Neural progenitor cell (in vitro differentiated cells): ENCODE data around the gene RSPH1. TPM values are rescaled to one million over a fixed set of nuclear protein-coding genes. Genes with fewer than 3 reads are reported as not detected.

Experiments used
- DNase-seq: peaks from one replicate; pipeline ENCODE4 v3.0.0-alpha.2; 2016; ENCODE audit warnings: low spot score
- H2AFZ ChIP-seq: fragments of 200-600 bp; sonication (generic); replicated peaks from 2 replicates; pipeline ENCODE4 v1.6.1; 2016; ENCODE audit warnings: antibody characterized with exemption
- H3F3A ChIP-seq: fragments of 200-600 bp; sonication (generic); 2 replicates; pipeline ENCODE4 v1.6.1; 2016; ENCODE audit warnings: antibody characterized with exemption, low read depth
- H3K27ac ChIP-seq: fragments of 200-600 bp; sonication (generic); 2 replicates; pipeline ENCODE4 v1.5.1; 2016; ENCODE audit warnings: mild to moderate bottlenecking
- H3K27me3 ChIP-seq: fragments of 200-600 bp; sonication (generic); 2 replicates; pipeline ENCODE4 v1.6.1; 2016; ENCODE audit warnings: mild to moderate bottlenecking, moderate library complexity
- H3K36me3 ChIP-seq: fragments of 200-600 bp; sonication (generic); 2 replicates; pipeline ENCODE4 v1.5.1; 2016
- H3K4me1 ChIP-seq: fragments of 200-600 bp; sonication (generic); 2 replicates; pipeline ENCODE4 v1.6.1; 2016; ENCODE audit warnings: mixed run types
- H3K4me2 ChIP-seq: fragments of 200-600 bp; sonication (generic); 2 replicates; pipeline ENCODE4 v1.6.1; 2016
- H3K4me3 ChIP-seq: fragments of 200-600 bp; sonication (generic); 2 replicates; pipeline ENCODE4 v1.5.1; 2016
- H3K79me2 ChIP-seq: fragments of 200-600 bp; sonication (generic); 2 replicates; pipeline ENCODE4 v1.6.1; 2016; ENCODE audit warnings: low read depth
- H3K9ac ChIP-seq: fragments of 200-600 bp; sonication (generic); 2 replicates; pipeline ENCODE4 v1.6.1; 2016
- H3K9me3 ChIP-seq: fragments of 200-600 bp; sonication (generic); 2 replicates; pipeline ENCODE4 v1.5.1; 2016; ENCODE audit warnings: low read depth
- H4K20me1 ChIP-seq: fragments of 200-600 bp; sonication (generic); 2 replicates; pipeline ENCODE4 v1.6.1; 2016; ENCODE audit warnings: low read depth
- H3K27ac Mint-ChIP-seq: 3 replicates; pipeline ENCODE4 v1.8.0; 2021; ENCODE audit warnings: mixed read lengths
- H3K27me3 Mint-ChIP-seq: 2 replicates; pipeline ENCODE4 v1.8.0; 2022; ENCODE audit warnings: low read depth, mild to moderate bottlenecking, inconsistent platforms, moderate library complexity, mixed read lengths; ENCODE audit not compliant: insufficient read depth
- H3K36me3 Mint-ChIP-seq: 3 replicates; pipeline ENCODE4 v1.8.0; 2021; ENCODE audit warnings: mixed read lengths
- H3K4me1 Mint-ChIP-seq: 3 replicates; pipeline ENCODE4 v1.8.0; 2021; ENCODE audit warnings: mixed read lengths
- H3K4me3 Mint-ChIP-seq: 3 replicates; pipeline ENCODE4 v1.8.0; 2021; ENCODE audit warnings: mild to moderate bottlenecking, moderate library complexity, mixed read lengths
- H3K9me3 Mint-ChIP-seq: 3 replicates; pipeline ENCODE4 v1.8.0; 2020; ENCODE audit warnings: mixed read lengths
- CTCF ChIP-seq: fragments of 200-600 bp; sonication (generic); IDR thresholded peaks from 2 replicates; pipeline ENCODE4 v1.5.1; 2017; ENCODE audit warnings: antibody characterized with exemption, mild to moderate bottlenecking
- EZH2 ChIP-seq: fragments of 200-600 bp; sonication (generic); IDR thresholded peaks from 2 replicates; pipeline ENCODE4 v1.6.1; 2017; ENCODE audit warnings: antibody characterized with exemption, mild to moderate bottlenecking, moderate library complexity
- EZH2phosphoT487 ChIP-seq: fragments of 200-600 bp; sonication (generic); IDR thresholded peaks from 2 replicates; pipeline ENCODE4 v1.6.1; 2017; ENCODE audit warnings: antibody characterized with exemption
- total RNA-seq: library from RNA; depleted of rRNA; stranded (reverse); fragments of >200 nt; gene quantifications from 2 replicates; pipeline ENCODE4 v1.2.3, GENCODE V29; 2015; ENCODE audit warnings: low replicate concordance

The RSPH1 gene
- total RNA-seq, 1 donor from 2014 or later = 0.04 TPM

- no peaks in the 10 kb centered on the region for H3K9me3 ChIP-seq
- no peaks in the 10 kb centered on the region for H3F3A ChIP-seq
- peaks cover 11% of the 10 kb centered on the region for H3K27me3 Mint-ChIP-seq
- no peaks in the 10 kb centered on the region for H3K9me3 Mint-ChIP-seq
- no peaks in the 10 kb centered on the region for H4K20me1 ChIP-seq
- H3K79me2 ChIP-seq = no peaks in the 10 kb centered on the region
- no peaks in the 10 kb centered on the region for H3K36me3 Mint-ChIP-seq
- H3K4me3 Mint-ChIP-seq = no peak overlapping the region
- H2AFZ ChIP-seq = no peak overlapping the region
- no peak overlapping the region for H3K9ac ChIP-seq
- no peak overlapping the region for H3K4me3 ChIP-seq
- no peaks in the 10 kb centered on the region for H3K4me1 ChIP-seq
- H3K4me1 Mint-ChIP-seq = peaks cover 28% of the 10 kb centered on the region
- no peaks in the 10 kb centered on the region for H3K36me3 ChIP-seq
- TF ChIP-seq CTCF (no peak), EZH2phosphoT487 (no peak), EZH2 (no peak)
- no peak for DNase-seq
- H3K27ac ChIP-seq = no peak overlapping the region
- H3K4me2 ChIP-seq = no peak overlapping the region
- H3K27me3 ChIP-seq = no peaks in the 10 kb centered on the region
- no peak overlapping the region for H3K27ac Mint-ChIP-seq
Measured at GRCh38 chr21:42536601-42537000, 40.6 kb upstream of the RSPH1 start.

- H3K4me1 ChIP-seq = peaks cover 6% of the 10 kb centered on the region
- Mint-ChIP-seq H3K4me3 (no peak overlapping the region), H3K27ac (no peak overlapping the region), H3K36me3 (no peaks in the 10 kb centered on the region), H3K27me3 (peaks cover 13% of the 10 kb centered on the region), H3K9me3 (no peaks in the 10 kb centered on the region), H3K4me1 (peaks cover 35% of the 10 kb centered on the region)
- H3K27me3 ChIP-seq = no peaks in the 10 kb centered on the region
- no peaks in the 10 kb centered on the region for H3K79me2 ChIP-seq
- H4K20me1 ChIP-seq = no peaks in the 10 kb centered on the region
- no peaks in the 10 kb centered on the region for H3K9me3 ChIP-seq
- H2AFZ ChIP-seq = no peak overlapping the region
- H3K4me2 ChIP-seq = no peak overlapping the region
- DNase-seq = no peak
- TF ChIP-seq CTCF = no peak
- TF ChIP-seq EZH2phosphoT487 = no peak
- TF ChIP-seq EZH2 = no peak
- H3F3A ChIP-seq = no peaks in the 10 kb centered on the region
- no peak overlapping the region for H3K27ac ChIP-seq
- no peaks in the 10 kb centered on the region for H3K36me3 ChIP-seq
- H3K4me3 ChIP-seq = no peak overlapping the region
- no peak overlapping the region for H3K9ac ChIP-seq
Measured at GRCh38 chr21:42535602-42536171, 39.7 kb upstream of the RSPH1 start.

GRCh38 chr21:42534421-42535378 lies 38.7 kb upstream of the RSPH1 start:
- no peak overlapping the region for H3K4me2 ChIP-seq
- no peak for DNase-seq

More at GRCh38 chr21:42534421-42535378, 38.7 kb upstream of the RSPH1 start:
- H3K27ac Mint-ChIP-seq = no peak overlapping the region
- Histone ChIP-seq H3K9me3 (no peaks in the 10 kb centered on the region), H2AFZ (no peak overlapping the region), H3K36me3 (no peaks in the 10 kb centered on the region), H3K4me3 (no peak overlapping the region), H3K9ac (no peak overlapping the region), H3K4me1 (peaks cover 8% of the 10 kb centered on the region), H3K79me2 (no peaks in the 10 kb centered on the region), H4K20me1 (no peaks in the 10 kb centered on the region), H3F3A (no peaks in the 10 kb centered on the region), H3K27me3 (no peaks in the 10 kb centered on the region), H3K27ac (no peak overlapping the region)
- no peak overlapping the region for H3K4me3 Mint-ChIP-seq
- peaks cover 13% of the 10 kb centered on the region for H3K27me3 Mint-ChIP-seq
- no peaks in the 10 kb centered on the region for H3K36me3 Mint-ChIP-seq
- H3K4me1 Mint-ChIP-seq = peaks cover 44% of the 10 kb centered on the region
- TF ChIP-seq EZH2 (no peak), EZH2phosphoT487 (no peak), CTCF (no peak)
- H3K9me3 Mint-ChIP-seq = no peaks in the 10 kb centered on the region
